ENCODE results near the gene ARHGEF26.
A peak's percentile ranks its signal among the peaks of the same experiment; 100 is the strongest.
"Not testable (repeated sequence)": the region's sequence is repeated elsewhere in the genome, so short reads cannot be mapped to it uniquely, and the experiment has no call there.

ARHGEF26 gene

DNA sequence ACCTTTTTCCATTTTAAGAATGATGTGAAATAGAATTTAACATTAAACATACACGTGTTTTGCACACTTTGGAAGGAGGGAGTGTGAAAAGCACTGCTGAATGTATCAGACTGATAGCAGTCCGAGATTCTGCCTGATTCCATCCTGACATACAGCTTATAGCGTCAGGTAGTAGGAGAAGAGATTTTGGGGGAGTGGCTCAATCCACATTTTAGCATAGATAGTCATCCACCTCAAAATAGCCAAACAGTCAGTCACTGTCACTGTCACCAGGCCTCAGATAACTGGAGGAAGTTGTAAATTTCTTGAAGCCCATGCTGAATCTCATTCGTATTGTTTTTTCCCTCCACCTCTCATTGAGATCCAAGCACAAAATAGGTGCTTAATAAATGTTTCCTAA lies 35.4 kb upstream of the ARHGEF26 start:
- peaks cover 3% of the 10 kb centered on the region for H3K27me3 Mint-ChIP-seq (ENCODE audit: low read depth)
- H3K27ac Mint-ChIP-seq = no peak overlapping the region
- TF ChIP-seq, protein P1, sequence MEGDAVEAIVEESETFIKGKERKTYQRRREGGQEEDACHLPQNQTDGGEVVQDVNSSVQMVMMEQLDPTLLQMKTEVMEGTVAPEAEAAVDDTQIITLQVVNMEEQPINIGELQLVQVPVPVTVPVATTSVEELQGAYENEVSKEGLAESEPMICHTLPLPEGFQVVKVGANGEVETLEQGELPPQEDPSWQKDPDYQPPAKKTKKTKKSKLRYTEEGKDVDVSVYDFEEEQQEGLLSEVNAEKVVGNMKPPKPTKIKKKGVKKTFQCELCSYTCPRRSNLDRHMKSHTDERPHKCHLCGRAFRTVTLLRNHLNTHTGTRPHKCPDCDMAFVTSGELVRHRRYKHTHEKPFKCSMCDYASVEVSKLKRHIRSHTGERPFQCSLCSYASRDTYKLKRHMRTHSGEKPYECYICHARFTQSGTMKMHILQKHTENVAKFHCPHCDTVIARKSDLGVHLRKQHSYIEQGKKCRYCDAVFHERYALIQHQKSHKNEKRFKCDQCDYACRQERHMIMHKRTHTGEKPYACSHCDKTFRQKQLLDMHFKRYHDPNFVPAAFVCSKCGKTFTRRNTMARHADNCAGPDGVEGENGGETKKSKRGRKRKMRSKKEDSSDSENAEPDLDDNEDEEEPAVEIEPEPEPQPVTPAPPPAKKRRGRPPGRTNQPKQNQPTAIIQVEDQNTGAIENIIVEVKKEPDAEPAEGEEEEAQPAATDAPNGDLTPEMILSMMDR (IDR thresholded peaks at IDR 0.05; ENCODE audit: unreplicated experiment in 3 of 3) = no peak
- H3K4me3 Mint-ChIP-seq = no peak overlapping the region
- H3K4me1 Mint-ChIP-seq = no peaks in the 10 kb centered on the region
- no peaks in the 10 kb centered on the region for H3K36me3 Mint-ChIP-seq (ENCODE audit: low read depth)
- peaks cover 4% of the 10 kb centered on the region for H3K9me3 Mint-ChIP-seq

DNA sequence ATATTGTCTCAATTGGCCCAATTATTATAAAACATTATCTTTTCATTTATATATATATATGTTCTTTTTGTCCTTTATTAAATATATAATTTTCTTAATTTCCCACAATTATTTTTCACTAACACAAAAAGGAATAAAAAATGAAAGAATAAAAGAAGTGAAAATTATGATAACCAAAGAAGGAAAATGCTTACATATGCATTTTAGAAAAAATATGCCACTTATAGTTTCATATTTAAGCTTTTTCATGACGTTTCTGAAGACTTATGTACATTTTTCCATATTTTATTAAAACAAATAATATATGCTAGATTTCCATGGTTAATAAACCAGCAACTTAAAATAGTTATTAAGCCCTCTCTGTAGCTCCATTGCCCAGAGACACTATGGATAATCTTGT lies 34.9 kb upstream of the ARHGEF26 start:
- Mint-ChIP-seq H3K27me3 (ENCODE audit: low read depth) (peaks cover 3% of the 10 kb centered on the region), H3K36me3 (ENCODE audit: low read depth) (no peaks in the 10 kb centered on the region), H3K4me3 (no peak overlapping the region), H3K27ac (no peak overlapping the region), H3K4me1 (no peaks in the 10 kb centered on the region), H3K9me3 (peaks cover 4% of the 10 kb centered on the region)
- TF ChIP-seq, protein P1 (IDR thresholded peaks at IDR 0.05; ENCODE audit: unreplicated experiment in 3 of 3) = no peak

DNA sequence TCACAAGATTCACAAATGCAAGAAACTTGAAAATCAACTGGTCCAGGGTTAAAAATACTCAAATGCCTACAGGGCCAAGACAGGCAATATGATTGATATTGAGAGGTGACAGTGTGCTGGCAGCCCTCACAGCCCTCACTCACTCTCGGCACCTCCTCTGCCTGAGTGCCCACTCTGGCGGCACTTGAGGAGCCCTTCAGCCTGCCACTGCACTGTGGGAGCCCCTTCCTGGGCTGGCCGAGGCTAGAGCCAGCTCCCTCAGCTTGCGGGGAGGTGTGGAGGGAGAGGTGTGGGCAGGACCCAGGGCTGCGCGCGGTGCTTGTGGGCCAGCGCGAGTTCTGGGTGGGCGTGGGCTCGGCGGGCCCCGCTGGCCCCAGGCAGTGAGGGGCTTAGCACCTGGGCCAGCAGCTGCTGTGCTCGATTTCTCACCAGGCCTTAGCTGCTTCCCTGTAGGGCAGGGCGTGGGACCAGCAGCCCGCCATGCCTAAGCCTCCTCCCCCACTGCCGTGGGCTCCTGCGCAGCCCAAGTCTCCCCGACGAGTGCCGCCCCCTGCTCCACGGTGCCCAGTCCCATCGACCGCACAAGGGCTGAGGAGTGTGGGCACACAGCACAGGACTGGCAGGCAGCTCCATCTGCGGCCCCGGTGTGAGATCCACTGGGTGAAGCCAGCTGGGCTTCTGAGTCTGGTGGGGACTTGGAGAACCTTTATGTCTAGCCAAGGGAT lies 33.3 kb upstream of the ARHGEF26 start:
- not testable (repeated sequence) for H3K27ac Mint-ChIP-seq; H3K27me3 Mint-ChIP-seq (ENCODE audit: low read depth); H3K4me1 Mint-ChIP-seq; H3K4me3 Mint-ChIP-seq; H3K36me3 Mint-ChIP-seq (ENCODE audit: low read depth); H3K9me3 Mint-ChIP-seq

DNA sequence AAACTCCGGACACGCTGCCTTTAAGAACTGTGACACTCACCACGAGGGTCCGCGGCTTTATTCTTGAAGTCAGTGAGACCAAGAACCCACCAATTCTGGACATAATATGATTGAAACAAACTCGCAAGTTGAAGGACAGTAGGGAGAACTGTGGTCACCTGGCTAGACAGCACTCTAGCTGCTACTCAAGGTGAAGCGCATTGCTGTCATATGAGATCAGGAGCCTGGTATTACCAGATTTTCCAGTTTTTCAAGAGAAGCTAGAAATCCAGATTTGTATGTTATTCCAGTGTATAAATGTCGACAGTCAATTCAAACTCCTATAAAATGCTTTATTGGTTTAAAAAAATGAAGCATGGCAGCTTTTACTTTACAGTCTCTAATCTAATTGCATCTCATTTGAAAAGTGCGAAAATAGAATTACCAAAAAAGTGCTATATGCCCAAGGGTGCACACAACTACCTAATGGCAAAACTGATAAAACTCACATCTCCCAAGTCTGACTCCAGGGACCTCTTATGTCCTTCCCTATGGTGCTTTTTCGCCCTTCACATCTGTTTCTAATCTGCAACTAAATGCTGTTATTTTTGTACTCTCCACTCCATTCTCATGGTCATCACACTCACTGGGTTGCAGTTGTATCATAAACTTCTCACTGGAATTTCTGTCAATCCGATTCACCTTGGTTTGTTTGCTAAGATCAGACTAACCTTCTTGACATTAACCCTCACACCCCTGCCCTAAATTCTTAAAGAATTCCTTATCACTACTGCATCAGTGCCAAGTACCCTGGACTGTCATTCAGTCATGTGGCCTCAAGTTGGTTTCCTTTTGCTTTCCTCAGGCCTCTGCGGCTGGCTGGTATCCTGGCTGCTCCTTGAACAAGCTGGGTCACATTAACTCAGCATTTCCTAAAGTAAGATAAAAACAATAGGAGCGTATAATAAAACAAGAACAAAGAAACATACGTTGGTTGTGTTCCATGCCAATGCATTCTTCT lies 31.5 kb upstream of the ARHGEF26 start:
- Mint-ChIP-seq H3K27me3 (ENCODE audit: low read depth) (peaks cover 3% of the 10 kb centered on the region), H3K36me3 (ENCODE audit: low read depth) (no peaks in the 10 kb centered on the region), H3K4me1 (no peaks in the 10 kb centered on the region), H3K27ac (peak overlapping the region in 1 of 3 experiments; percentile 1), H3K9me3 (no peaks in the 10 kb centered on the region), H3K4me3 (no peak overlapping the region)
- TF ChIP-seq, protein P1 (IDR thresholded peaks at IDR 0.05; ENCODE audit: unreplicated experiment in 3 of 3) = no peak

DNA sequence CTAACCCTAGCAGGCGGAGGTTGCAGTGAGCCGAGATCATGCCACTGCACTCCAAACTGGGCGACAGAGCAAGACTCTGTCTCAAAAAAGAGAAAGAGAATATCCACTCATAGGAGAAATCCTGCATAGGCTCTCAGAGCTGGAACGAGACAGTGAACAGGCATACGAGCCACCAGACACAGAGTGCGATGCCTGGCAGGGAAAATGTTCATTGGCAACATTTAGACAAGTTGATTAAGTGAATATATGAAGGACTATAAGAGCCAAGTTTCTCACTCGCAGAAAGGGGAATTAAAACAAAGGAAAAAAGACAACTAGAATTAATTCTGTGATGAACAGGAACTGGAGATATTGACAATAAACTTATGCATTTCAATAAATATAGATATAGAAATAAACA lies 27.1 kb upstream of the ARHGEF26 start:
- no peak overlapping the region for H3K4me3 Mint-ChIP-seq
- no peaks in the 10 kb centered on the region for H3K36me3 Mint-ChIP-seq (ENCODE audit: low read depth)
- TF ChIP-seq, protein P1 (IDR thresholded peaks at IDR 0.05; ENCODE audit: unreplicated experiment in 3 of 3) = no peak
- H3K27ac Mint-ChIP-seq = no peak overlapping the region
- no peaks in the 10 kb centered on the region for H3K4me1 Mint-ChIP-seq
- no peaks in the 10 kb centered on the region for H3K27me3 Mint-ChIP-seq (ENCODE audit: low read depth)
- H3K9me3 Mint-ChIP-seq = no peaks in the 10 kb centered on the region

DNA sequence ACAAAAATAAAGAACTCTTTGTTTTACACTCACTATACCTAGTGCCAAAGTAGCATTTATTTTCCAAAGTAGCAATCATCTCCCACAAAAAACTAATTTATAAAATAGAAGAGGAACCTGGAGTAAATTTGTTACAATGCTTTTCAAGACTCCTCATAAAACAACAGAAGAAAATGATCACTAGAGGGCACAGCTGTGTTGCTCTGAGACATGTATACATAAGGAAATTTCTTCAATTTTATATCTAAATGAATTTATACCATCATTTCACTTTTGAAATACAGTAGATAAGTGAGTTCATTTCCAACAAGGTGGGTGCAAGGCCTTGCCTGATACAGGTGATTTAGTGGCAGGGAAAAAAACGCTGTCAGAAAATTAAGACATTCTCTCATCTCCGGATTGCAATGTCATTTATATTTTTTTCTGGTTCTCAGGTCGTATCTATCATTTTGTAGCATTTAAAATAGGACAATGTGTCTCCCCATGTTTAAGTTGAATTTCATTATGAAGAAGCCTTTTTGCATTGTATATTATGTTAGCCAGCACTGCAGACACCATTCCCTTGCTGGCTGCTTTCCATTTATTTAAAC lies 25.3 kb upstream of the ARHGEF26 start:
- H3K27me3 Mint-ChIP-seq (ENCODE audit: low read depth) = no peaks in the 10 kb centered on the region
- H3K27ac Mint-ChIP-seq = no peak overlapping the region
- H3K4me1 Mint-ChIP-seq = no peaks in the 10 kb centered on the region
- TF ChIP-seq, protein P1 (IDR thresholded peaks at IDR 0.05; ENCODE audit: unreplicated experiment in 3 of 3) = peak; percentile 48 to 66 (median 52)
- H3K4me3 Mint-ChIP-seq = no peak overlapping the region
- H3K9me3 Mint-ChIP-seq = no peaks in the 10 kb centered on the region
- no peaks in the 10 kb centered on the region for H3K36me3 Mint-ChIP-seq (ENCODE audit: low read depth)
